ENCODE results near the gene CDC34. TPM values are rescaled to one million over a fixed set of nuclear protein-coding genes. Genes with fewer than 3 reads are reported as not detected.

Gene CDC34
- total and polyA plus RNA-seq, 2 of the 8 experiments (the other 6 are each of a cell fraction or from before 2014, with no cell fraction given) = 95.9 to 129 TPM

GRCh38 chr19:573519-573825 is 41.9 kb downstream of the CDC34 start:
- no peak overlapping the region for H2BK20ac ChIP-seq (ENCODE audit: low read length)
- H4K20me1 ChIP-seq (replicated peaks in 1 of 2; ENCODE audit: control insufficient read depth in 1 of 2, insufficient read depth in 2 of 2, low read length in 2 of 2) = peaks cover 24 to 32% of the 10 kb centered on the region in 2 experiments
- H3K9me3 ChIP-seq (ENCODE audit: insufficient read depth in 2 of 2, low read depth in 1 of 2, low read length in 1 of 2) = peaks cover 0 to 5% of the 10 kb centered on the region in 2 experiments; a peak in 1 of 4 replicates
- H4K8ac ChIP-seq (ENCODE audit: extremely low read depth, insufficient read depth, low read length) = peak overlapping the region; percentile 97; the same call in 1 of the 2 replicates
- H3K18ac ChIP-seq (ENCODE audit: extremely low read depth, low read length) = peak overlapping the region; percentile 5
- H2BK5ac ChIP-seq (ENCODE audit: low read depth, low read length) = peak overlapping the region; percentile 78; the same call in 1 of the 2 replicates
- H3K4ac ChIP-seq (replicated peaks; ENCODE audit: insufficient read length, low read depth, low read length) = peak overlapping the region; percentile 8
- H2BK120ac ChIP-seq (replicated peaks; ENCODE audit: low read depth, low read length) = no peak overlapping the region
- peak overlapping the region; percentile 96 to 99 for H3K4me2 ChIP-seq (ENCODE audit: insufficient read depth in 1 of 2, low read depth in 2 of 2, low read length in 2 of 2)
- H3K79me2 ChIP-seq (ENCODE audit: control insufficient read depth in 1 of 2, insufficient read depth in 2 of 2, low read length in 2 of 2) = peaks cover 53 to 61% of the 10 kb centered on the region in 2 experiments
- WGBS, 2 experiments (ENCODE audit: extremely low coverage in 1 of 2, insufficient coverage in 1 of 2, insufficient read length in 1 of 2, insufficient replicate concordance in 2 of 2, low coverage in 1 of 2, low lambda C conversion rate in 2 of 2, missing lambda C conversion rate in 1 of 2) = 12% methylated on average over 15 of the region's 15 CpGs; no CpG with 5 or more reads in 1 of the 2 experiments
- peak overlapping the region; percentile 93 to 97 (median 94) for H3K4me3 ChIP-seq (ENCODE audit: extremely low read depth in 1 of 4, insufficient read depth in 2 of 4, low read depth in 3 of 4, low read length in 4 of 4)
- H3K79me1 ChIP-seq (ENCODE audit: low read depth, low read length) = peaks cover 8% of the 10 kb centered on the region
- DNase-seq (ENCODE audit: low read depth in 1 of 2, low spot score in 2 of 2) (no peak), FAIRE-seq (no peak)
- peak overlapping the region; percentile 81 for H3K27ac ChIP-seq (ENCODE audit: low read depth, low read length)
- 0 out of 4 replicates have a peak, but pooled peaks of 1 of the 2 experiments have one; percentile 6 for TF ChIP-seq SIN3A (conservative IDR thresholded peaks at IDR 0.05 in 1 of 2, IDR thresholded peaks at IDR 0.05 in 1 of 2; ENCODE audit: low read depth in 1 of 2, low read length in 2 of 2)
- no peak for TF ChIP-seq SIRT6 (IDR thresholded peaks at IDR 0.05; ENCODE audit: low read length)
- TF ChIP-seq POLR2A (IDR thresholded peaks at IDR 0.05; ENCODE audit: control extremely low read depth in 1 of 2, low read depth in 2 of 2, low read length in 2 of 2) = 0 out of 3 replicates have a peak, but pooled peaks of 1 of the 2 experiments have one; percentile 31
- no peak for TF ChIP-seq HDAC6 (IDR thresholded peaks at IDR 0.05; ENCODE audit: low read depth, low read length)
- TF ChIP-seq ZNF274 (IDR thresholded peaks at IDR 0.05; ENCODE audit: borderline replicate concordance, extremely low read depth, low read length) = no peak
- peak overlapping the region; percentile 32 for H4K91ac ChIP-seq (replicated peaks; ENCODE audit: insufficient read length, low read length)
- peak overlapping the region in 3 of 4 experiments; percentile 76 to 92 (median 92); a peak in 6 of 7 replicates for H3K9ac ChIP-seq (replicated peaks in 1 of 4; ENCODE audit: extremely low read depth in 1 of 4, low read depth in 3 of 4, low read length in 3 of 4)
- POLR2A ChIA-PET (ENCODE audit: partially characterized antibody) = interaction anchor here (2.4 to 4.8 kb wide), 2 partner anchors 13 kb away, joined by 8 to 78 read pairs; no protein-coding TSS in a partner anchor
- no peak overlapping the region for H3K23ac ChIP-seq (ENCODE audit: insufficient read length)
- peaks cover 0 to 3% (median 0%) of the 10 kb centered on the region in 4 experiments; a peak in 1 of 7 replicates for H3K27me3 ChIP-seq (replicated peaks in 1 of 4; ENCODE audit: control insufficient read depth in 3 of 4, extremely low read depth in 1 of 4, insufficient read depth in 3 of 4, low read length in 3 of 4)
- no peak overlapping the region for H2AFZ ChIP-seq (ENCODE audit: low read length)
- CTCF ChIA-PET (ENCODE audit: partially characterized antibody) = interaction anchor here (4.7 kb wide), 1 partner anchor 12 kb away, joined by 51 read pairs; no protein-coding TSS in a partner anchor
- H3K4me1 ChIP-seq (replicated peaks in 1 of 4; ENCODE audit: control insufficient read depth in 3 of 4, insufficient read depth in 4 of 4, low read length in 3 of 4) = peaks cover 0 to 21% (median 11%) of the 10 kb centered on the region in 4 experiments; a peak in 5 of 7 replicates
- H3K36me3 ChIP-seq (ENCODE audit: control insufficient read depth in 2 of 4, insufficient read depth in 4 of 4, low read length in 3 of 4) = peaks cover 0 to 11% (median 2%) of the 10 kb centered on the region in 4 experiments; a peak in 1 of 8 replicates
- H2BK15ac ChIP-seq (ENCODE audit: low read length) = no peak overlapping the region
- H3K14ac ChIP-seq (ENCODE audit: insufficient read length) = no peak overlapping the region
- H4K5ac ChIP-seq (ENCODE audit: insufficient read length, low read depth, low read length) = no peak overlapping the region
- peaks cover 11% of the 10 kb centered on the region; the same call in 1 of the 2 replicates for H3K23me2 ChIP-seq (ENCODE audit: low read depth, low read length)
- no peak overlapping the region for H2AK5ac ChIP-seq (ENCODE audit: low read depth, low read length)
- no peak overlapping the region; the same call in 1 of the 2 replicates for H2BK12ac ChIP-seq (ENCODE audit: low read depth, low read length)
- peak overlapping the region; percentile 1 for H3K56ac ChIP-seq (replicated peaks; ENCODE audit: insufficient read length, low read depth, low read length)

Data from H1 (cell line).